Measurements from ENCODE around the gene CDC42SE2.
A peak's percentile ranks its signal among the peaks of the same experiment; 100 is the strongest.

Gene CDC42SE2

DNA sequence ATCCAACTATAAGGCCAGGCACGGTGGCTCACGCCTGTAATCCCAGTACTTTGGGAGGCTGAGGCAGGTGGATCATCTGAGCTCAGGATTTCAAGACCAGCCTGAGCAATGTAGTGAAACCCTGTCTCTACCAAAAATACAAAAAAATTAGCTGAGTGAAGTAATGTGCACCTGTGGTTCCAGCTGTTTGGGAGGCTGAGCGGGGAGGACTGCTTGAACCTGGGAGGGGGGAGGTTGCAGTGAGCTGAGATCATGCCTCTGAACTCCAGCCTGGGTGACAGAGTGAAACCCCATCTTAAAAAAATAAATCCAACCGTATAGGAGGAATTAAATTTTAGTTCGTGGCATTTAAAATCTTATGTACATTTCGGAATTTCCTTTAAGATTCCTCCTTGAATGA lies 123.4 kb downstream of the CDC42SE2 start:
- DNase-seq (ENCODE audit: low read depth) = no peak
- TF ChIP-seq, protein P1, sequence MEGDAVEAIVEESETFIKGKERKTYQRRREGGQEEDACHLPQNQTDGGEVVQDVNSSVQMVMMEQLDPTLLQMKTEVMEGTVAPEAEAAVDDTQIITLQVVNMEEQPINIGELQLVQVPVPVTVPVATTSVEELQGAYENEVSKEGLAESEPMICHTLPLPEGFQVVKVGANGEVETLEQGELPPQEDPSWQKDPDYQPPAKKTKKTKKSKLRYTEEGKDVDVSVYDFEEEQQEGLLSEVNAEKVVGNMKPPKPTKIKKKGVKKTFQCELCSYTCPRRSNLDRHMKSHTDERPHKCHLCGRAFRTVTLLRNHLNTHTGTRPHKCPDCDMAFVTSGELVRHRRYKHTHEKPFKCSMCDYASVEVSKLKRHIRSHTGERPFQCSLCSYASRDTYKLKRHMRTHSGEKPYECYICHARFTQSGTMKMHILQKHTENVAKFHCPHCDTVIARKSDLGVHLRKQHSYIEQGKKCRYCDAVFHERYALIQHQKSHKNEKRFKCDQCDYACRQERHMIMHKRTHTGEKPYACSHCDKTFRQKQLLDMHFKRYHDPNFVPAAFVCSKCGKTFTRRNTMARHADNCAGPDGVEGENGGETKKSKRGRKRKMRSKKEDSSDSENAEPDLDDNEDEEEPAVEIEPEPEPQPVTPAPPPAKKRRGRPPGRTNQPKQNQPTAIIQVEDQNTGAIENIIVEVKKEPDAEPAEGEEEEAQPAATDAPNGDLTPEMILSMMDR (conservative IDR thresholded peaks at IDR 0.05; ENCODE audit: low read depth, low read length) = no peak
- no peak overlapping the region for H3K4me3 ChIP-seq (ENCODE audit: low read length)

DNA sequence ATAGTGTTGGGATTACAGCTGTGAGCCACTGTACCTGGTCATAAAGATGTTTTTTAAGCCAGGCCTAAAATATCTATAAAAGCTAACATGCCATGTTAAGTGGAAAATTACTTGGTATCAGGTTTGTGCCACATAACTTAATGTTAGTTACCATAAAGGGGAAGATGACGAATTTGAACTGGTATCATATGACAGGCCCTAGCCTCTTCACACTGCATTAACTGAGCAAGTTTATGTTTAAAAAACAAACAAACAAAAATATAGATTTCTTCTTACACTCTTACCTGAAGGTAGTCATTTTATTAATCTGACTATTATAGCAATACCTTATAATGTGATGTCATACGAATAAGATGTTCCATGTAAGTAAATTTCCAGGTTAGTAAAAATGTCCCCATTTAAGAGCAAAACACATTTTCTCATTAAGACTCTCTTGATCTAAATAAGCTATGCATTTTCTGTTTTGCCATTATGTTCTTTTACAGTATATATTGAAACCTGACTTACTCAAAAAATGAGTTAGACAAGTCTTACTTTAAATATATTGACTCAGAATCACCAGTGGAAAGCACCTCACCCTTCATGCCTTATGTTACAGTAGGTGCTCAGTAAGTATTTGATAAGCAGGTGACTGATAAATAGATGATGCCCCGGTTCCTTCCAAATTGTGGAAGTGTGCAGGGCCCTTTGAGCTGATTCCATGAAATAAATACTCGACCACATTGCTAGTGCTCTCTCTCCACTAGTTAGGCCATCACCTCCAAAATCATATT lies 125.4 kb downstream of the CDC42SE2 start:
- DNase-seq (ENCODE audit: low read depth) = no peak
- no peak overlapping the region for H3K4me3 ChIP-seq (ENCODE audit: low read length)
- TF ChIP-seq, protein P1 (conservative IDR thresholded peaks at IDR 0.05; ENCODE audit: low read depth, low read length) = no peak

DNA sequence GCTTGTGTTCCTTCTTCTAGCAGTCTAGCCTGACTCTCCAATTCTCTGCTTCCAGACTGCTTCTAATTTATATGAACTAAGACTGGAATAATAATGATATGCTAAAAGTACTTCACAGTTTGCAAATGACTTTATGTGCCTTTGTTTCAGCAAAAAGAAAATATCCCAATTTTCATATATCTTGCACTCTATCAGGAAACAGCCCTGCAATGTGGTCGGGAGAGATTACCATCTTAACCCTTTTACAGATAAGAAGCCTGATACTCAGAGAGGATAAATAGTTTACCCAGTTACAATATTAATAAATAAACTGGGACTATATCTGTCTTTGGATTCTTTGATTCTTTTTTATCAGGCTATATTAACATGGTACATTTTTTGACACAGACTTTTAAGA lies 126.0 kb downstream of the CDC42SE2 start:
- TF ChIP-seq, protein P1 (conservative IDR thresholded peaks at IDR 0.05; ENCODE audit: low read depth, low read length) = no peak
- no peak overlapping the region for H3K4me3 ChIP-seq (ENCODE audit: low read length)
- no peak for DNase-seq (ENCODE audit: low read depth)

DNA sequence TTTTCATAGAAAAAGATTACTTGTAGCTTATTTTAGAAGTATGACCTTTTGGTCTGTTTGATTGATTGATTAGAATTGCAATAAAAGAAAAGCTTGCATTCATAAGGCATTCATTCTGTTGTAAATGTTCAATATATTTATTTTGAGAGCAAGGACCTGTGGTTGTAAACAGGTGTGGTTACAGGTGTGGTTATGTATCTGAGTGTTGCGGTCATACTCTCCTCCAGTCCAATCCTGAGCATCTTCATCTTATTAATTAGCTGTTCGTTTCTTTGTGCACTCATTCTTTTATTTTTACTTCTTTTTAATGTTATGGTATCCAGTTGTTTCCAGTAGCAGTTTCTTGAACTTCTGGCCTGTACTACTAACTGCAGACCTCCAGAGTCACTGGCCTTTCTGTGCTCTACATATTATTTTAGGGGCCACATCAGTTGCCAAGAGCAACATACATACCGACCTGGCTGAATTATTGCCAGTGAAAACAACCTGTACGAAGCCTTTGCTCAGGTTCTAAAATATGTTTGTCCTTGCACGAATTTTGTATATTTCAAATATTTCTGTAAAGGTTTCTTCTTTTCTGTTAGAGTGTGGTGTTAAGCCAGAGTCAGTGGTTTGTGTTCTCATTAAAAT lies 128.7 kb downstream of the CDC42SE2 start:
- no peak for DNase-seq (ENCODE audit: low read depth)
- TF ChIP-seq, protein P1 (conservative IDR thresholded peaks at IDR 0.05; ENCODE audit: low read depth, low read length) = no peak
- no peak overlapping the region for H3K4me3 ChIP-seq (ENCODE audit: low read length)

DNA sequence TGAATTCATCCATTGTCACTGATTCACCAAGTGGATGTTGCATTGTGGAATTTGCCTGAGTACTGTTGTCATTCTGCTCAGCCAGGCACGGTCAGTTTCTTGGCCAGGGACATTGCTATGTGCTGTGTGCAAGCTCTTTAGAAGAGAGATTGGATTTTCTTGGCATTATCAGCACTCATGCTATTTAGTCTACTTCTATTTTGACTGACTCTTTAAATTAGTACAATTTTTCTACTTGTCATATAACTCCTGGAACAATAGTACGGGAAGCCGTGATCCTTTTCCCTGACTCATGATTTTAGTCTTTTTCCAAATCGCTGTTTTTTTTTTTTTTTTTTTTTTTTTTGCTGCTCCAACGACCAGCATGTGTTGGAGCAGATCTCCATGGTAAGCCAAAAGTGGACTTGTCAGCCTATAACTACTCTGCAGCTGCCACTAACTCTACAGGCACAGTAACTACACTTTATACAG lies 129.7 kb downstream of the CDC42SE2 start:
- H3K4me3 ChIP-seq (ENCODE audit: low read length) = no peak overlapping the region
- TF ChIP-seq, protein P1 (conservative IDR thresholded peaks at IDR 0.05; ENCODE audit: low read depth, low read length) = no peak
- no peak for DNase-seq (ENCODE audit: low read depth)

DNA sequence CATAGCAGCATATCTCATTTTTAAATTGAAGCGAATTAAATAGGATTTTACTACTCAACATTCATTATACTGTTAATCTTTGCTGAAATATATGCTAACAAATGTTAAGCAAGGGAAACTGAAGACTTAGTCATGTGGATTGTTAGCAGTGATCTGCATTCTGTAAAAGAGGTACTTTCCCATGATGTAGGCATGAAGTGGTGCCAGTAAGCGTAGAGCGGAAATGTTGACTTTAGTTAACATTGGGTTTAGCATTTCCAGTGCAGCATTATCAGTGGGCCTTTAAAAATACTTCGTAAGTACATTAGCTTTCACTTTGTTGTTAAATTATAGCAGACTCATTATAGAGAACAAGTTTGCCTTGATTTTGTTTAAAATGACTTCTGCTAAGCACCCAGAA lies 130.3 kb downstream of the CDC42SE2 start:
- TF ChIP-seq, protein P1 (conservative IDR thresholded peaks at IDR 0.05; ENCODE audit: low read depth, low read length) = no peak
- peak; percentile 45 for DNase-seq (ENCODE audit: low read depth)
- H3K4me3 ChIP-seq (ENCODE audit: low read length) = no peak overlapping the region

DNA sequence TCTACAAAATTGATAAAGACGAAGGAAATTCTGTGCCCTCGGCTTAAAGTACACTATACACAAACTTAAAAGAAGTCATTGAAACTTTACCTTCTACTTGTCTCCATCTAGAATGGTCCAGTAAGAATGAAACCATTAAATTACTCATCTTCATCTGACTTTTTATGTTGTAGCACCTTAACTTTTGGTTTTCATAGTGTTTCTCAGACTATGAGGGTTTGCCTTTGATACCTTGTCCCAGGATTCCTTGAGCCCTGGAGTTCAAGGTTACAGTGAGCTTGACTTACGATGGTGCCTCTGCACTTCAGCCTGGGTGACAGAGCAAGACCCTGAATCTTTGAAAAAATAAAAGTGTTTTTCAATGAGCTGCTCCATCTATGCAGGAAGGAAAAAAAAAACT lies 132.2 kb downstream of the CDC42SE2 start:
- H3K4me3 ChIP-seq (ENCODE audit: low read length) = no peak overlapping the region
- no peak for DNase-seq (ENCODE audit: low read depth)
- TF ChIP-seq, protein P1 (conservative IDR thresholded peaks at IDR 0.05; ENCODE audit: low read depth, low read length) = no peak

All from retinal pigment epithelial cell (primary cell).